NCI-H2171 (cell line): ENCODE data around the gene DDX28.
"Not testable (repeated sequence)": the region's sequence is repeated elsewhere in the genome, so short reads cannot be mapped to it uniquely, and the experiment has no call there.

Experiments
- DNase-seq: peaks from one replicate; lab custom pipeline; 2025; lab: John Stamatoyannopoulos, UW

DDX28 gene

DNA sequence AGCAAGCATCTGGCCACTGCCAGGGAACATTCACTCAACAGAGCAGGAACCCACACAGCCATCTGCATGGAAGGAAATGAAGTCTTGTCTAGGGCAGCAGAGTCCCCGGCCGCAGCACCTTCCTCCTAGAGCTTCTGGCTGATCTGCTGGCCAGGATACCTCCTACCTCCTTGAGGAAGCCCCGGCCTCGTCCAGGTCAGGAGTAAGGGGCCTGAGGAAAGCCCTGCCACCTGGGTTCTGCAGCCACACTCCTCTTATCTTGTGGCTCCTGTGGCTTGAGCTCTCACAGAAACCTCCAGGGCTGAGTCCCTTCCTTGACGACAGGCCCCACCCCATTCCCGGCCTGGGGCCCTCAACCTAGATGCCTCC is 29.0 kb downstream of the DDX28 start:
- not testable (repeated sequence) for DNase-seq

DNA sequence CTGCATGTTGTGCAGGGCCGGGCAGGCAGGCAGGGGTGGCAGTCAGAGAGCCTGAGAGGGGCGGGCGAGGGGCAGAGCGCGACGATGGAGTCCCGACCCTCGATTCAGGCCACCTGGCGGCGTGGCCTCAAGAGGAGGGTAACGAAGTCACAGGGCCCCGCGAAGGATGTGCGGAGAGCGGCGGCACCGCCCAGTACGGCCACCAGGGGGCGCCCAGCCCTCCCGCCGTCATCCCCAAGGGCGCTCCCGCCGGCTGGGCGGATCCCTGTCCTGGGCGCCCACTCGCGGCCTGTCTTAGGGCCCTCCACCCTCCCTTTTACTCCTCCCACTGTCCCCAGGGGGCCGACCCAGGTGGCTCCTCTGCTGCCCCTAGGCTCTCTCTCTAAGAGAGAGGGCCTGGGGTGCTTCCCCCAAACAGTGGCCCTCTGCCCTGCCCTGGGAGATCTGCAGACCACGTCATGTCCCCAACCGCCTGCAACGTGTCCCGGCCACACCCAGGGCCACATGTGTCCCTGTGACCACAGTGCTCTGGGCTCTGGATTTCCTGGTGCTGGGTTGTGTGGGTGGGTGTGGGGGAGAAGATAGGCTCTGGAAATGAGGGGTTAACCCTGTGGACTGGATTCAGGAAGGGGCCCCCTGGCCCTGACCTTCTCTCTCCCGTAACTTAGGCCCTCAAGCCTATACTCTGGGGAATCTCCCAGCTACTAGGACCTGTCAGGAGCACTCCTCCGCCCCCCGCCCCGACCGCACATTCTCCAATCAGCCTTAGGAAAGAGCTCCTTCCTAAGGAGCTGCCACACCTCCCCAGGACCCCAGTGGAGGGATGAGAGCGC is 29.6 kb downstream of the DDX28 start:
- peak; percentile 52 for DNase-seq

DNA sequence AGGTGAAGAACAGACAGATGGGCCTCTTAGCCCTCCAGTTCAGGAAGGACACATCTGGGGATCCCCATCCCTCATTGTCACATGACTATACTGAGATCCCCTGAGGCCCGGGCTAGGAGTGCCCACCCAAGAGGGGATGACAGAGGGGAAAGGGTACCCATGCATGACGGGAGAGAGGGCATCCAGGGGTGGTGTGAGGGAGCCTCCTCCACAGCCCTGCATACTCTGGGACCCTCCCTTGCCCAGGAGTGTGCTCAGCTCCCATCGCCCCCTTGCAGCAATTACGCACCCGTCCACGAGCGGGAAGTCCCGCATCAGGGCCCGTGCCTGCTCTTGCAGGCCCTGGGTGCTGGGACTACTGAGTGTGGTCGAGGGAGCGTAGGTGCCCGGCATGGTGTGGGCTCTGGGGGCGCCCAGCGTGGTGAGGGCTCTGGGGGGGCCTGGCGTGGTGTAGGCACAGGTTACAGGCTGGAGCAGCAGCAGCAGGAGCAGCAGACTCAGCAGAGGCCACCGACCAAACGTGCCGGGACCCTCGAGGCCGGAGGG is 30.3 kb downstream of the DDX28 start:
- DNase-seq = no peak

DNA sequence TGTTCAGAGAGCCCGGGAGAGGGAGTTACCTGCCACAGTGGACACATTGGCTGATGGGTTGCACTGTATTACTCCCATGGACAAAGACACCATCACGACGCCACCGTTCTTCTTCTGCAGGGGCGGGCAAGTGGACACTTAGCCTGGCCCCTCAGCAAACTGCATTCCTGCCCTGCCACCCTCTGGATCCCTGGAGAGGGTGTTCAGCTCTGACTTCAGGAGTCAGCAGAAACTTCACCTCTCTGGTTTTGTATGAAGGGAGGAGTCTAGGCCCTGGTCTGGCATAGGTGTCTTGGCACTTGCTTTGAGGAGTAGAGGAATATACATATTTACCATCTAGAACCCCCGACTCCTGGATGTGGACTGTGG is 33.0 kb downstream of the DDX28 start:
- DNase-seq = no peak

DNA sequence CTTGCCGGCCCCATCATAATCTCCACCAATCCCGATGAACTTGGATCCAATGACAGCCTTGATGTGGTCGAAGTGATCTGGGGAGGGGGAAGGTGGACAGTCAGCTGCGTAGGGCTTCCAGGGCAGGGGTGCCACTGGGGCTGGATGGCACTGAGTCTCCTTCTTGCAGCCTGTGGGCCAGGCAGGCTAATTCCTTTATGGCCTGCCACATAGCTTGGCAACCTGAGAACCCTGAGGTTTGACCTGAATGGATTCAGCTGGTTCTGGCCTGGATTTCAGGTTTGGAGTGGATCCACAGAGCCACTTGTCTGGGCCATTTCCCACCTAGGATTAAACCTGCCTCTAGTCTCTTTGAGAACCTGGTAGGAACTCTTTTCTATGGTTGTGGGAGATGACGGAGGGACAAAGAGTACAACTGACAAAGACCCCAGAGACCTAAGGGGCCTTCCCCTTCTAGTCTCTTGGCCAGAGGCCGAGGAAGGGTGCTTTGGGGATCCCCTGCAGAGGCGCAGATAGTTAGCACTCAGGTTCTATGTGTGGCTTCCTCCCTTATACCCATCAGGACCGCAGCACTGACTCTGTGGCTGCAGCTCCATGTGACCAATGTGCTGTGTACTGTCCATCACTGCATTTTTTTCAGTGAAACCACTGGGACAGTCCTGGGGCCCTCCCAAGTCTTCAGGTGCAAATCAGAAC is 33.6 kb downstream of the DDX28 start:
- no peak for DNase-seq

DNA sequence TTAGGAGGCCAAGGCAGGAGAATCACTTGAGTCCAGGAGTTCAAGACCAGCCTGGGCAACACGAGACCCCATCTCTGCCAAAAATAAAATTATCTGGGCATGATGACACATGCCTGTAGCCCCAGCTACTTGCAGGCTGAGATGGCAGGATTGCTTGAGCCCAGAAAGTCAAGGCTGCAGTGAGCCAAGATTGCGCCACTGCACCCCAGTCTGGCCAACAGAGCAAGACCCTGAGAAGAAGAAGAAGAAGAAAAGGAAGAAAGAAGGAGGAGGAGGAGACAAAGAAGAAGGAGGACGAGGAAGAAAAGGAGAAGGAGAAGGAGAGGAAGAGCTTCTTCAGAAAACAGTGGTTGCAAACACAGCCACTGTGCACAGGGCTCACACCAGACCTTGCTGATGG is 34.4 kb downstream of the DDX28 start:
- DNase-seq = no peak

DNA sequence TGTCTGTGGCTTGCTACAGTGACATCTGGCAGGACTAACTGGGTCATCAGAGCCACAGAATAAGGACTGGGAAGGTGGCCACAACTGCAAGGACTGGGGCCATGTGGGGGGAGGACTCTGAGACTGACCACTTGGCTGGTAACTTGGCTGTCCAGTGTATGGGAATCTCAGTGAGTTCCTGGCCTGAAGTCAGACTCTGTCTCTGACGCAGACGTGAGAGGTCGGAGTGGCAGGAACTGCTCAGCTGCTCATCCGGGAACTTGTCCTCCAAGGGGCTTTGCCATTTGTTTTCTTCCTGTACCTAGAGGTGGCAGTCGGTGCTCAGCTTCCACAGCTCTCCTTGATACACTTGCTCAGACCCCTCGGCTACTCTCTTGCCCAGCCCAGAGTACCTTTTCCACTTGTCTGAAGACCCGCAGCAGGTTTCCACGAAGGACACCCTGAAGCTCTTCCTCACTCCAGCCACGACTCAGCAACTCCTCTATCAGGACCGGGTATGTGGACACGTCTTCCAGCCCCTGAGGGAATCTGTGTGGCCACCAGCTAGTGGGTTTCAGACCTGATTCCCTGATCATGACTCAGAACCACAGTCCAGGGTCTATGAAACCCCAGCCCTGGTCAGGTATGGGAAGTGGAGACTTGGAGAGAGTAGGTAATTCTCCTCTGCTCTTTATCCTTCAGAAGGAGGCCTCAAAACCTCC is 35.4 kb downstream of the DDX28 start:
- DNase-seq = no peak

DNA sequence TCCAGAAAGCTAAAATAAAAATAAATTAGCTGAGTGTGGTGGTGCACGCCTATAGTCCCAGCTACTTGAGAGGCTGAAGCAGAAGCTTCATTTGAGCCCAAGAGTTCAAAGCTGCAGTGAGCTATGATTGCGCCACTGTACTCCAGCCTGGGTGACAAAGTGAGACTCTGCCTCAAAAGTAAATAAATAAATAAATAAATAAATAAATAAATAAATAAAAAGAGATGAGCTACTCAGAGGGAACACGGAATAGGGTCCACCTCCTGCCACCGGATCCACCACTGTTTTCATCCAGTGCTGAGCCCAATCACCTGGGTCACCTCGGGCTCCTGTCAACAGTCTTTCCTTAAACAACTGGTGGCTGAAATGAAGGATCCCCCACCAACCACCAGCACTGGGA is 36.1 kb downstream of the DDX28 start:
- no peak for DNase-seq

DNA sequence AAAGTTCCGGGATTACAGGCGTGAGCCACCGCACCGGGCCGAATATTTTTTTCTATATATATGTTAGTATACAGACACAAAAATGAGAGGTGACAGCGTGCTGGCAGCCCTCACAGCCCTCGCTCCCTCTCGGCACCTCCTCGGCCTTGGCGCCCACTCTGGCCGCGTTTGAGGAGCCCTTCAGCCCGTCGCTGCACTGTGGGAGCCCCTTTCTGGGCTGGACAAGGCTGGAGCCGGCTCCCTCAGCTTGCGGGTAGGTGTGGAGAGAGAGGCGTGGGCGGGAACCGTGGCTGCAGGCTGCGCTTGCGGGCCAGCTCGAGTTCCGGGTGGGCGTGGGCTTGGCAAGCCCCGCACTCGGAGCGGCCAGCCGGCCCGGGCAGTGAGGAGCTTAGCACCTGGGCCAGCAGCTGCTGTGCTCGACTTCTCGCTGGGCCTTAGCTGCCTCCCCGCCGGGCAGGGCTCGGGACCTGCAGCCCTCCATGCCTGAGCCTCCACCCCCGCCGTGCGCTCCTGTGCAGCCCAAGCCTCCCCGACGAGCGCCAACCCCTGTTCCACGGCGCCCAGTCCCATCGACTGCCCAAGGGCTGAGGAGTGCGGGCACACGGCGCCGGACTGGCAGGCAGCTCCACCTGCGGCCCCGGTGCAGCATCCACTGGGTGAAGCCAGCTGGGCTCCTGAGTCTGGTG is 40.9 kb downstream of the DDX28 start:
- no peak for DNase-seq

DNA sequence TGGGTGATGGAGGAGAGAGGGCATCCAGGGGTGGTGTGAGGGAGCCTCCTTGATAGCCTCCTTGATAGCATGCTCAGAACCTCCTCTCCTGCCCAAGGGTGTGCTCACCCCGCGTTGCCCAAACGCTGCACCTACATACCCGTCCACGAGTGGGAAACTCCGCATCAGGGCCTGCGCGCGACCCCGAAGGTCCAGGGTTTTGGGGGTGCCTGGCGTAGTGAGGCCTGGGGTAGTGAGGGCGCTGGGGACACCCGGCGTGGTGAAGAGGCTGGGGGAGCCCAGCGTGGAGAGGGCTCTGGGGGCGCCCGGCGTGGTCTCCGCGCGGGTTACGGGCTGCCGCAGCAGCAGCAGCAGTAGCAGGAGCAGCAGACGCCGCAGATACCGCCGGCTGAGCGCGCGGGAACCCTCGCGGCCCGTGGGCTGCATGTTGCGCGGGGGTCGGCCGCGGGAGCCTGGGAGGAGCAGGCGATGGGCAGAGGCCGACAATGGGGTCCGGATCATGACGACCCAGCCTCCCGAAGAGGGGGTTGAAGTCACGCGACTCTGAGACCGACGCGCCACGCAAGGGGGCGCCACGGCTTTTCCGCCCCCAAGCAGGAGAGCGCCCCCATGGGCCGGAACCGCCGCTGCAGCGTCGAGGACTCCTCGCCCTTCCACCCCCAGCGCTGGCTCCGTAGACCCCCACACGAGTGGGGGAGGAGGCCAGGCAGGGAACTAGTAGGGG is 42.9 kb downstream of the DDX28 start, which contains the start of gene DPEP3:
Gene DPEP3 (minus strand): TSS at position 545 of the 724 bp plus-strand sequence. CDS start 119 bp downstream, at position 426.
- no peak for DNase-seq

DNA sequence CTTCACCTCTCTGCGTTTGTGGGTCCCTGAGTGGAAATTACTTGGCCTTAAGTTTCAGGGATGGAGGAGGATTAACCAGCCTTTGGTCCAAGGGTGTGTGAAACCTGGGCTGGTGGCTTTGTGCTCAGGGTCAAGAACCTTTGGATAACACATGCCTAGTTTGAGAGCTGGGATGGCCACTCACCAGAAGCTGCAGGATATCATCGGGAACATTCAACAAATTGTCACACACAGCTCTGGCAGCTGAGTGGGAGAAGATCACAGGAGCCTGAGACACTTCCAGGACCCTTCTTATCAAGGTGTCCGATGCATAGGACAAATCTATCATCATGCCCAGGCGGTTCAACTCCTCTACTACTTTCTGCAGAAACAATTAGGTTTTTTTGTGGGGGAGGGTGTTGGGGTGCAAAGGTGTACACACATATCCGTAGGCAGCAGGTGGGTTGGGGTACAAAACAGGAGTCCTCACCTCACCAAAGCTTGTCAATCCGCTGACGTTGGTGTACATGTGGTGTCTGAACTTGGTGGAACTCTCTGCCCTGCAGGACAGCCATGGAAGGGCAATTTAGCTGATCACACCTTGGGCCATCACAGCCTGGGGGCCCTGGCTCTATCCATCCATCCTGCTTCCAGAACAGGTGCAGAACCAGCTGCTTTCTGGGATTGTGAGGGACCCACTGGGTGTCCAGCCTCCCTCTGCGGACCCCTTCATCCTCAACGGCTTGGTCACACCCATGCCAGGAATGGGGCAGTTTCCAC is 45.4 kb downstream of the DDX28 start:
- no peak for DNase-seq

DNA sequence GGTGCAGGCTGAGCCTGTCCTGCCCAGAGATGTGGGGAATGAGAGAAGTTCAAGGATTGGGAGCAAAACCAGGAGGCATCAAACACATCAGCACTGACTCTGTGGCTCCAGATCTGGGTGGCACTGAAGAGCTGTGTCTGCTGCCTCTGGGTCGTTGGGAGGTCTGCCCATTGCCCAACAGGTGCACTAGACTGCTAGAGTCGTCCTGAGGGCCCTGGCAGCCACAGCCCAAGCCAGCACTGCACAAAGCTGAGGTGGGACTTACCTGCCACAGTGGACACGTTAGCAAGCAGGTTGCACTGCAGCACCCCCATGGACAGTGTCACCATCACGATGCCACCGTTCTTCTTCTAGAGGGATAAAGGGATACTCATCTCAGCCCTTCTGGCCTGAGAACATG is 46.0 kb downstream of the DDX28 start:
- DNase-seq = no peak

DNA sequence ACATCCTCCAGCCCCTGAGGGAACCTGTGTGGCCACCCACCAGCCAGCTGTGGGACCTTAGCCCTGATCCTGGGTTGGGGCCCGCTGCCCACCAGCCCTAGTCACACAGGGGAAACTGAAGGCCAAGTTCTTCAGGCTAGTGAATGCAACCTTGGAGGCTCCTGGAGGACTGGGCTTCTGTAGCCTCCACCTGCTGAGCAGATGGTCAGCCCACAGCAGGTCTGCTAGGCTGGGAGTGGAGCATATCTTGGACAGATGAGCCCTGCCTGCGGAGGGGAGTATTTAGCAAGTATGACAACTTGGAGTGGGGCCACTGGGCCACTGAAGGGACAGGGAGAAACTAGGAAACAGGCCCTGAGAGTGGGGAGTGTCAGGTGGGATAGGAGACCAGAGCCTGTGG is 46.8 kb downstream of the DDX28 start:
- DNase-seq = no peak

DNA sequence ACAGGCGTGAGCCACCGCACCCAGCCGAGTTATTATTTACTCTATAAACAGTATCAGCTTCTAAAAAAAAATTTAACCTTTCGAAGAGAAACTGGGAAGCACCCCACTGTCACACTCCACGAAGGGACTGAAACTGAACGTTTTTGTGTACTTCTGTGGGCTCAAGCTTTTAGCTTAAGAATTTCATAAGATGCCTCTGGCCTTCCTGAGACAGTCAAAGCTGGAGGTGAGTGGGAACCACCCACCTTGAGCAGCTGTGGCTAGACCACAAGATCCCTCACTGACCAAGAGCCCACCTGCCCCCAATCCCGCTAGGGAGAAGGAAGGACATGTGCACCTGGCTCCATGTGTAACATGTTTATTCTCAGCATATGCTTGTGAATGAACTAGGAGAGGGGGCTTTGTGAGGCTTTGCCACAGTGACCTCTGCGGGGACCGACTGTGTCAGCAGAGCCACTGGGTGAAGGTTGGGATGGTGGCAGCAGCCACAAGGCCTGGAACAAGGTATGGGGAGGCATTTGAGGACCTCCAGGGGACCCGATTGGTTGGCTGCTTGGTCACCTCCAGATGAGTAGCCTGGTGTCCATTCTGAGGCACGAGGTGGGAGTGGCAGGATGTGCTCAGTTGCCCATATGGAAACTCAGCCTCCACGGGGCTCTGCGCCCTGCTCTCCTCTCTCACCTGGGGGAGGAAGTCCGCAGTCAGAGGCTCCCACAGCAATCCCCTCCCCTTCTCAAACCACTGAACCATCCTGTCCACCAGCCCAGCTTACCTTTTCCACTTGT is 47.5 kb downstream of the DDX28 start:
- no peak for DNase-seq

DNA sequence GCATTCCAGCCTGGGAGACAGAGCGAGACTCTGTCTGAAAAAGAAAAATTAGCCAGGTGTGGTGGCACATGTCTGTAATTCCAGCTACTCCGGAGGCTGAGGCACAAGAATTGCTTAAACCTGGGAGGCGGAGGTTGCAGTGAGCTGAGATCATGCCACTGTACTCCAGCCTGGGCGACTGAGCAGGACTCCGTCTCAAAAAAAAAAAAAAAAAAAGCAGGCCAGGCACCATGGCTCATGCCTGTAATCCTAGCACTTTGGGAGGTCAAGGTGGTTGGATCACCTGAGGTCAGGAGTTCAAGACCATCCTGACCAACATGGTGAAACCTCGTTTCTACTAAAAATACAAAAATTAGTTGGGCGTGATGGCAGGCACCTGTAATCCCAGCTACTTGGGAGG is 50.7 kb downstream of the DDX28 start:
- DNase-seq = not testable (repeated sequence)

DNA sequence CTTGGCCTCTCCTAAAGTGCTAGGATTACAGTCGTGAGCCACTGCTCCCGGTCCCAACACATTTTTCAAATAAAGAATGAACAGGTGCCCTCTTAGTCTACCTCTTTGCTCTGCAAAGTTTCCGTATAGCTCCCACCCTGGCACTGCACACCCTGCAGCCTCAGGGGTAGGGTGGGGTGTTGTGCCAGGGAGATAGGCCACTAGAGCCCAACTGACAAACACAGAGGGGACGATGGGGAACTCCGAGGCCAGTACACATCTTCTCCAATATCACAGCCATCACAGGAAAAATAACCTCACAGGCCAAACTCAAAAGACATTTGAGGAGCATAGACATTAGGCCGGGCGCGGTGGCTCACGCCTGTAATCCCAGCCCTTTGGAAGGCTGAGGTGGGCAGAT is 51.9 kb downstream of the DDX28 start:
- DNase-seq = no peak
